ENCODE data around the gene FUT7. TPM values are rescaled to one million over a fixed set of nuclear protein-coding genes. Genes with fewer than 3 reads are reported as not detected.

The FUT7 gene
- total and polyA plus RNA-seq, 2 of the 8 experiments (the other 6 are each of a cell fraction or from before 2014, with no cell fraction given): not detected

GRCh38 chr9:137007108-137007815 lies 24.6 kb downstream of the FUT7 start:
- Histone ChIP-seq H2BK120ac (replicated peaks; ENCODE audit: low read depth, low read length) (no peak overlapping the region), H3K9me3 (ENCODE audit: insufficient read depth in 2 of 2, low read depth in 1 of 2, low read length in 1 of 2) (peaks cover 0 to 10% of the 10 kb centered on the region in 2 experiments; a peak in 1 of 4 replicates), H3K18ac (ENCODE audit: extremely low read depth, low read length) (no peak overlapping the region), H2BK20ac (ENCODE audit: low read length) (no peak overlapping the region), H3K4ac (replicated peaks; ENCODE audit: insufficient read length, low read depth, low read length) (no peak overlapping the region), H4K20me1 (replicated peaks in 1 of 2; ENCODE audit: control insufficient read depth in 1 of 2, insufficient read depth in 2 of 2, low read length in 2 of 2) (no peaks in the 10 kb centered on the region), H3K4me3 (ENCODE audit: extremely low read depth in 1 of 4, insufficient read depth in 2 of 4, low read depth in 3 of 4, low read length in 4 of 4) (no peak overlapping the region), H2AFZ (ENCODE audit: low read length) (no peak overlapping the region), H4K8ac (ENCODE audit: extremely low read depth, insufficient read depth, low read length) (no peak overlapping the region; the same call in 1 of the 2 replicates), H2AK5ac (ENCODE audit: low read depth, low read length) (no peak overlapping the region), H4K91ac (replicated peaks; ENCODE audit: insufficient read length, low read length) (no peak overlapping the region), H2BK5ac (ENCODE audit: low read depth, low read length) (no peak overlapping the region), H3K56ac (replicated peaks; ENCODE audit: insufficient read length, low read depth, low read length) (no peak overlapping the region), H2BK15ac (ENCODE audit: low read length) (no peak overlapping the region), H3K9ac (replicated peaks in 1 of 4; ENCODE audit: extremely low read depth in 1 of 4, low read depth in 3 of 4, low read length in 3 of 4) (no peak overlapping the region), H3K79me1 (ENCODE audit: low read depth, low read length) (no peaks in the 10 kb centered on the region), H2BK12ac (ENCODE audit: low read depth, low read length) (no peak overlapping the region), H3K27me3 (replicated peaks in 1 of 4; ENCODE audit: control insufficient read depth in 3 of 4, extremely low read depth in 1 of 4, insufficient read depth in 3 of 4, low read length in 3 of 4) (no peaks in the 10 kb centered on the region), H4K5ac (ENCODE audit: insufficient read length, low read depth, low read length) (no peak overlapping the region), H3K23ac (ENCODE audit: insufficient read length) (no peak overlapping the region), H3K79me2 (ENCODE audit: control insufficient read depth in 1 of 2, insufficient read depth in 2 of 2, low read length in 2 of 2) (no peaks in the 10 kb centered on the region), H3K4me2 (ENCODE audit: insufficient read depth in 1 of 2, low read depth in 2 of 2, low read length in 2 of 2) (no peak overlapping the region), H3K23me2 (ENCODE audit: low read depth, low read length) (no peaks in the 10 kb centered on the region), H3K36me3 (ENCODE audit: control insufficient read depth in 2 of 4, insufficient read depth in 4 of 4, low read length in 3 of 4) (no peaks in the 10 kb centered on the region), H3K14ac (ENCODE audit: insufficient read length) (no peak overlapping the region), H3K27ac (ENCODE audit: low read depth, low read length) (no peak overlapping the region), H3K4me1 (replicated peaks in 1 of 4; ENCODE audit: control insufficient read depth in 3 of 4, insufficient read depth in 4 of 4, low read length in 3 of 4) (no peaks in the 10 kb centered on the region; a peak in 1 of 7 replicates)
- 92% methylated on average over 23 of the region's 30 CpGs; no CpG with 5 or more reads in 1 of the 2 experiments for WGBS, 2 experiments (ENCODE audit: extremely low coverage in 1 of 2, insufficient coverage in 1 of 2, insufficient read length in 1 of 2, insufficient replicate concordance in 2 of 2, low coverage in 1 of 2, low lambda C conversion rate in 2 of 2, missing lambda C conversion rate in 1 of 2)
- ChIA-PET CTCF (ENCODE audit: partially characterized antibody) (interaction anchor here (0.5 to 2.5 kb wide), 6 partner anchors 10 to 135 kb away, joined by 3 to 11 read pairs (median 3); partner anchors contain the start of gene PTGDS), POLR2A (ENCODE audit: partially characterized antibody) (no interaction called here)
- TF ChIP-seq RAD21 (IDR thresholded peaks at IDR 0.05 in 1 of 2, conservative IDR thresholded peaks at IDR 0.05 in 1 of 2; ENCODE audit: low read depth in 2 of 2, low read length in 2 of 2) (no peak), CHD1 (IDR thresholded peaks at IDR 0.05; ENCODE audit: low read depth, low read length) (no peak), BCL11A (IDR thresholded peaks at IDR 0.05; ENCODE audit: low read depth in 2 of 2, low read length in 2 of 2) (no peak), POLR2AphosphoS5 (IDR thresholded peaks at IDR 0.05; ENCODE audit: low read depth, low read length) (no peak), NRF1 (IDR thresholded peaks at IDR 0.05; ENCODE audit: low read depth, low read length) (no peak), ATF2 (IDR thresholded peaks at IDR 0.05; ENCODE audit: low read length) (no peak), SP4 (IDR thresholded peaks at IDR 0.05; ENCODE audit: low read length) (no peak)
- no peak for FAIRE-seq
- DNase-seq (ENCODE audit: low read depth in 1 of 2, low spot score in 2 of 2): no peak
